ENCODE results near the gene KAT6B.

DNA sequence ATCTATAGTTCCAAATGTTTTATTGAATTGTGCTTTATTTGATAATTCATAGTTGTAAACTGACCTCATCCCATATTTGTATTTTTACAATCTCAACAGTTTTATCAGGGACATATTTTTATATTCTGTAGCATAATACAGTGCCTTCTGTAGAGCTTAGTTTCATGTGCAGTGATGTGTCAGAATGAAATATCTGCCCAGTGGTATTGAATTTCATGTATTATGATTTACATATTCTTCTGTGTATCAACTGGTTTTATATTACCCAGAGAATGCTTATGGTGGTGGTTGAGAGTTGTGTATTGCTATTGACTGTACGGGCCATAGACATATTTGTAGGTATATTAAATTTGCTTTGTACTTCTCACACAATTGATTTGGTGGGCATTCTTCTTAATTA is 89.9 kb downstream of the KAT6B start:
- TF ChIP-seq TAF1 (IDR thresholded peaks at IDR 0.05; ENCODE audit: borderline replicate concordance, insufficient read depth, low read length) (no peak), SIN3A (IDR thresholded peaks at IDR 0.05; ENCODE audit: borderline replicate concordance, insufficient read depth, low read length) (no peak), POLR2AphosphoS5 (IDR thresholded peaks at IDR 0.05; ENCODE audit: low read depth, low read length) (no peak)
- TF ChIP-seq, protein P1, sequence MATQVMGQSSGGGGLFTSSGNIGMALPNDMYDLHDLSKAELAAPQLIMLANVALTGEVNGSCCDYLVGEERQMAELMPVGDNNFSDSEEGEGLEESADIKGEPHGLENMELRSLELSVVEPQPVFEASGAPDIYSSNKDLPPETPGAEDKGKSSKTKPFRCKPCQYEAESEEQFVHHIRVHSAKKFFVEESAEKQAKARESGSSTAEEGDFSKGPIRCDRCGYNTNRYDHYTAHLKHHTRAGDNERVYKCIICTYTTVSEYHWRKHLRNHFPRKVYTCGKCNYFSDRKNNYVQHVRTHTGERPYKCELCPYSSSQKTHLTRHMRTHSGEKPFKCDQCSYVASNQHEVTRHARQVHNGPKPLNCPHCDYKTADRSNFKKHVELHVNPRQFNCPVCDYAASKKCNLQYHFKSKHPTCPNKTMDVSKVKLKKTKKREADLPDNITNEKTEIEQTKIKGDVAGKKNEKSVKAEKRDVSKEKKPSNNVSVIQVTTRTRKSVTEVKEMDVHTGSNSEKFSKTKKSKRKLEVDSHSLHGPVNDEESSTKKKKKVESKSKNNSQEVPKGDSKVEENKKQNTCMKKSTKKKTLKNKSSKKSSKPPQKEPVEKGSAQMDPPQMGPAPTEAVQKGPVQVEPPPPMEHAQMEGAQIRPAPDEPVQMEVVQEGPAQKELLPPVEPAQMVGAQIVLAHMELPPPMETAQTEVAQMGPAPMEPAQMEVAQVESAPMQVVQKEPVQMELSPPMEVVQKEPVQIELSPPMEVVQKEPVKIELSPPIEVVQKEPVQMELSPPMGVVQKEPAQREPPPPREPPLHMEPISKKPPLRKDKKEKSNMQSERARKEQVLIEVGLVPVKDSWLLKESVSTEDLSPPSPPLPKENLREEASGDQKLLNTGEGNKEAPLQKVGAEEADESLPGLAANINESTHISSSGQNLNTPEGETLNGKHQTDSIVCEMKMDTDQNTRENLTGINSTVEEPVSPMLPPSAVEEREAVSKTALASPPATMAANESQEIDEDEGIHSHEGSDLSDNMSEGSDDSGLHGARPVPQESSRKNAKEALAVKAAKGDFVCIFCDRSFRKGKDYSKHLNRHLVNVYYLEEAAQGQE (IDR thresholded peaks at IDR 0.05; ENCODE audit: insufficient read depth in 1 of 2, low read depth in 2 of 2, low read length in 2 of 2): no peak
